Stimulated activated CD8-positive, alpha-beta memory T cell treated with anti-CD3 and anti-CD28 coated beads, Interleukin-2, amount 100 ng/mL, for 1 hour (primary cell): Measurements from ENCODE around the gene GSTO2.

Source experiments
- DNase-seq, 2 donors: peaks; one replicate each; pipeline ENCODE4 v3.0.0-alpha.2; 2020; ENCODE audit warnings: low read depth in 2 of 2

The GSTO2 gene

DNA sequence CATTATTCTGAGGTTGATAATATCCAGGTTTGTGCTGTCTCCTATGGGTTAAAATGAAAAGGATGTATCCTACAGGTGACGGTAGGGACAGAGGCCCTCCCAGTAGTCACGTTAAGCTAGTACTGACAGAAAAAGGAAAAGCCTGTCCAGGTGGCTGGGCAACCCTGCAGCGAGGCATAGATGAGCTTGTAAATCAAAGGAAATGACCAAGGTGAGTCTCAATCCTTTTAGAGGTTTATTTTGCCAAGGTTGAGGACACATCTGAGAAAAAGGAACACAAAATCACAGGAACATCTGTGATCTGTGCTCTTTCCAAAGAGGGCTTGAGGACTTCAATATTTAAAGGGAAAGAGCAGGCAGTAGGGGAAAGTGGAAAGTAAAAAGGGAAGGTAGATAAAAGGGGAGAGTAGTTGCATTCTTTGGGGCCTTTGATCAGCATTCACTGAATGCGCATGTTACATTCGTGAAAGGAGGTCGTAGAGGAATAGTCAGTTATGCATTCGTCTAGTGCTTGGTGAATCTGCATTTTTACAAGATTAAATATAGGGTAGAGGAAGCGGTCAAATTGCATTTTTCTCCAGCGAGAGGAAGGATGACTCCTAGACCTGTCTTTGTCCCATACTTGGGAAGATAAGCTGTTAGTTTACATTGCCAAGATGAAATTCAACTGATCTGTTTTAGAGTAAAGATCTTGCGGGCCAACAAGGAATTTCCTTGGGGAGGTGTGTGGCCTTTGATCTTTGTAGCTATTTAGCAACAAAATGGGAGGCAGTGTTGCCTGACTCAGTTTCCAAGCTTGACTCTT is 15.2 kb upstream of the GSTO2 start:
- DNase-seq: no peak

DNA sequence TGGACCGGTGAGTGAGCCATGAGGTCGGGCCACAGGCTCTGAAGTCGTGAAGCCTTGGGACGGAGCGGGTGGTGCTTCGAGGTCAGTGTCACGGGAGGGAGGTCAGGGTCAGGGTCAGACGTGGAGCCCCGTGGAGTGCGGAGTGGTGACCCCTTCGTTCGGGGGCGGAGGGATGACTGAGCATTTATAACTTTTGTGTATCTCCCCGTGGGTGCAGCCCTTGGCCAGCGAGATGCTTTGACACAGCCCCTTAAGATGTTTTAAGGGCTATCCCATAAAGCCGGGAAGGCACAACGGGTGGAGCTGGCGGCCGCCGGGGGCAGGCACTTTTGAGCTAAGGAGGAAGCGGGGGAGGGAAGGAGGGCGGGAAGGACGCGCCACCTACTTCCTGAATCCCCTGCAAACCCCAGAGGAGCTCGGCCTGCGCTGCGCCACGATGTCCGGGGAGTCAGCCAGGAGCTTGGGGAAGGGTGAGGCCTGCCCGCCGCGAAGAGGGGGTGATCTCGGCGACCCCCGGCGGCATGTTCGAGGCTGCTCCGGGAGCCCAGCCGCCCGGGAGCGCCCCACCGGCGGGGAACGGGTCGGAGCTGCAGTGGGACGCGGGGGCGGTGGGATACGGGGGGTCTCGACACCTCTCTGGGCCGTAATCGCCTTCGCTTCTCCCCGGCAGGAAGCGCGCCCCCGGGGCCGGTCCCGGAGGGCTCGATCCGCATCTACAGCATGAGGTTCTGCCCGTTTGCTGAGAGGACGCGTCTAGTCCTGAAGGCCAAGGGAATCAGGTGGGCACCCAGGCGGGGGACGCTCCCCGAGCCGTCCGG is 14.3 kb upstream of the GSTO2 start, which contains the start of gene GSTO1:
Gene GSTO1, plus strand, starts transcription at position 400 of the 818 bp plus-strand sequence. Its CDS starts 37 bp downstream, at position 437.
- no peak for DNase-seq

DNA sequence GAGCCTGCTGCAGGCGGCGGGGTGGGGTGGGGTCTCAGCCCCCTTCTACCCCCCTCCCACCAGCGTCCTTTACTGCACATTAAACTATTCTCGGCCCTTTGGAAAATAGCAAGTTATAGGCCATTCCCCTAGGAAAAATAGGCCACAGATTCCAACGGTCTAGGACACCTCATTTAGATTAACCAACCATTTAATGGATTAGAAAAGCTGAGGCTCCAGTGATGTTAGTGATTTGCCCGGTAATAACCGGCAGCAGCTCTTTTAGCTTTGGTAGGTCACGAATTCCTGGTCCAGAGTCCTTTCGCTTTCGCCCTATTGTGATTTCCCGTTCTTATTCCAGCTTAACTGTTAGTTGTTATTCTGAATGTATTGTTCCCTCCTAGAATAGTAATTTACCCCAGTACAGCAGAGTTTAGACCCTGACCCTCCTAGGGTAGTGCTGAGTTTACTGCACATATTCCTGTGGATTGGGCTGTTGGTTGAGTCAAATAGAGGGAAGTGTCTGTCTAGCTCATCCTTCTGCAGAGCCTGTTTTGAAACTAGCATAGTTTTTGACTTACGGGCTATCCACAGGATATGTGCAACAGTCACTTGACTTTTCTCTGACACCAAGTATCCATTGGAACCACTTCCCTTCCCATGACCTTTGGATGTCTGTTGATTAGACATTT is 13.5 kb upstream of the GSTO2 start:
- DNase-seq: no peak

DNA sequence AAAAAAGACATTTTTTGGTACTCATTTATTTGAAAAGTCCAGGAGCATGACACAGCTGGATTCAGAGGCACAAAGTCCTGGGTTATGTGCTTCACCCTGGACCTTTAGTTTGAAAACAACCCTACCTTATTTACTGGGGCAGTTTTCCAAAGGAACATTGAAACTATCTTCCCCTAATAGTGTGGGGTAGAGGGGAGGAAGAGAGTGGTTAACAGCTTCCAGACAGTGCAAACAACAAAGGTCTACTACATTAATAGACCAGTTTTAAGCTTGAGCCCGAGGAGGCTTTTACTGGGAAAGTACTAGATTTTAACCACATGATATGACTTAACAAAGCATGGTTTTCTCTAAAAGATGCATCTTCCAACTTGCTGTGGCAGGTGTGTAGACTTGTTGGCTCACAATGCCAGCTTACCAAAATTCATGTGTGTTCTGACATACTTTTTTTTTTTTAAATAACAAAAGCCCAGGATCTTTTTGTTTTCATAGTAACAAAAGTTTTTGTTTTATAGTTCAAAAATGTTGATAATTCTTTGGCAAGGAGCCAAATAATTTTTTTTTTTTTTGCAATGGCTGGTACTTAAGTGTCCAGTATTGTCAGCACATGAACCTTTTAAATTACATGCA is 12.5 kb upstream of the GSTO2 start:
- no peak for DNase-seq

DNA sequence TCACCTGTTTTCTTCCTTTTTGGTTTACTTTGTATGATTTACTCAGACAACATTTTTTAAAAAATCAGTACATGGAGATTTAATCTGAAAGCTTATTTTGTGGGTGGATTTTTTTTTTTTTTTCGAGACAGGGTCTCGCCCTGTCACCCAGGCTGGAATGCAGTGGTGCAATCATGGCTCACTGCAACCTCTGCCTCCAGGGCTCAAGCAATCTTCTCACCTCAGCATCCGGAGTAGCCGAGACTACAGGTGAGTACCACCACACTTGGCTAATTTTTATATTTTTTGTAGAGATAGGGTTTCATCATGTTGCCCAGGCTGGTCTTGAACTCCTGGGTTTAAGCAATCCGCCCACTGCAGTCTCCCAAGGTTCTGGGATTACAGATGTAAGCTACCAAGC is 11.7 kb upstream of the GSTO2 start:
- DNase-seq: no peak

DNA sequence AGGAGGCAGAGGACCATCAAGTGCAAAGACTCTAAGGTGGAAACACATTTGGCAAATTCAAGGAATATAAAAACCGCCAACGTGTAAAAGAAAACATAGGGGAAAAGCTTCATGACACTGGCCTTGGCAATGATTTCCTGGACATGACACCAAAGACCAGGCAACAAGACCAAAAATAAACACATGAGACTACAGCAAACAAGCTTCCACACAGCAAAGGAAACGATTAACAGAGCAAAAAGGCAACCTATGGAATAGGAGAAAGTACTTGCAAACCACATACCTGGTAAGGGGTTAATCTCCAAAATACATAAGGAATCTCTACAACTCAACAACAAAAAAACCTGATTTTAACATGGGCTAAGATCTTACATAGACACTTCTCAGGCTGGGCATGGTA is 10.8 kb upstream of the GSTO2 start:
- no peak for DNase-seq

DNA sequence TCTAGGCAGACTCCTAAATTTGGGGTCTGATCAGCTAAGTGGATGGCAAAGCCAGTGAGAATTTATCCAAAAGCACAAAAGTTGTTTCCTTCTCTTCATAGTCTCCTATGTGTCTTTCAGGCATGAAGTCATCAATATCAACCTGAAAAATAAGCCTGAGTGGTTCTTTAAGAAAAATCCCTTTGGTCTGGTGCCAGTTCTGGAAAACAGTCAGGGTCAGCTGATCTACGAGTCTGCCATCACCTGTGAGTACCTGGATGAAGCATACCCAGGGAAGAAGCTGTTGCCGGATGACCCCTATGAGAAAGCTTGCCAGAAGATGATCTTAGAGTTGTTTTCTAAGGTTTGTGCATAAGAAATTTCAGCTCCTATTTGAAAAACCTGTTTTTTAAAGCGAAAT is 9.5 kb upstream of the GSTO2 start:
- no peak for DNase-seq

DNA sequence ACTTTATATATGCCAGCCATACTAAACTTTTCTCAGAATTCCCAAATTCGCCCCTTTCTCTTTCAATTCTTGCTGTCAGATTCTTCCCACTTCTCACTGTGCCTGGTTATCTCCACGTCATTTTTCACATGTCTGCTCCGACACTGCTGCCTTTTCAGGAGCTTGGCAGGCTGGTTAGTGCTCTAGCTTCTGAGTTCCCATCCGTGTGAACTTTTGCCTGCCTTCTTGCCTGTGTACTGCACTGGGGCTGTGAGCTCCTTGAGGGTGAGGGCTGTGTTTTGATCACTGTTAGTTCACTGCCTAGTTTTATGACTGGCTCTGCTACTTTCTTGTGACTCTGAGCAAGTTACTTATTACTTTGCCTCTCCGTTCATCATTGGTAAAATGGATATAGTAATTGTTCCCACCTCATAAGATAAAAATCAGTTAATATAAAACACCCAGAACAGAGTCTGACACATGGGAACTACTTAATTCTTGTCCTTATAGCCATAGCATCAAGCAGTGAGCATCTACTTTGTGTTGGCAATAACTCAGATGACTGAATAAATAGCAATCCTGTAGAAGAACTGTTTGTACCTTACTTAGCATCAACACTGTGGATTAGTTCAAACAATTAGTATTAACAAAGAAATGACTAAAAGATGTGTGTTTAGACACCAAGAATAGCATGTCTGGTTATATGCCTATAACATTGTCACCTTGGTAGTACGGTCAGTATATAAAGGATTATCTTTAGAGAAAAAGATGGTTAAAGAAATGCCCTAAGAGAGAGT is 8.8 kb upstream of the GSTO2 start:
- no peak for DNase-seq

DNA sequence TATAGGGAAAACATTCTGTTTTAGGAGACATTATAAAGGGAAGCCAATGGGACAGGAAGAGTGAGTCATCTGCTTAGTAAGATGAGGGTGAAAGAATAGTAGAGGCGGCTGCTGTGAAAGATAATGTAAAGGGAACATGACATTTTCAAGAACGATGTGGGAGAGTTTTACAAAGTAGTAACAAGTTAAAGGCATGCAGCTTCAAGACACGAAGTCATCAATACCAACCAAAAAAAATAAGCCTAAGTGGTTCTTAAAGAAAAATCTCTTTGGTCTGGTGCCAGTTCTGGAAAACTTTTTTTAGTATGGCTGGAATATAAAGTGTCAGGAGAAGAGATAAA is 8.2 kb upstream of the GSTO2 start:
- no peak for DNase-seq

DNA sequence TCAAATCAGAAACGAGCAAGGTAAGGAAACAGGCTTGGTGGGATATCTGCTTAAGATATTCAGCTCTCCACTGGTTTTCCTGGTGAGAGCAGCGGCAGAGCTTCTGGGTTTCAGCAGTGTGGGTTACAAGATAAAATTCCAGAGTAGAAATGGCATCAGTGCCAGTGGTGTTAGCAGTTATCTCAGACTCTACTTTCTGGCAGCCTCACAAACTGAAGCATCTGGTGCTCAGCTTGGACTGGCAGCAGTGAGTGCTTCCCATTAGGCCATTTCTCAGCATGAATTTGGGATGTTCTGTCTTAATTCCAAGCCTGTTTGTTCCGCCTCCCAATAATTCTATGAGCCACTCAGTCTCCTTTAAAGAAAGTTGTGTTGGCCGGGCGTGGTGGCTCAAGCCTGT is 6.9 kb upstream of the GSTO2 start:
- no peak for DNase-seq

DNA sequence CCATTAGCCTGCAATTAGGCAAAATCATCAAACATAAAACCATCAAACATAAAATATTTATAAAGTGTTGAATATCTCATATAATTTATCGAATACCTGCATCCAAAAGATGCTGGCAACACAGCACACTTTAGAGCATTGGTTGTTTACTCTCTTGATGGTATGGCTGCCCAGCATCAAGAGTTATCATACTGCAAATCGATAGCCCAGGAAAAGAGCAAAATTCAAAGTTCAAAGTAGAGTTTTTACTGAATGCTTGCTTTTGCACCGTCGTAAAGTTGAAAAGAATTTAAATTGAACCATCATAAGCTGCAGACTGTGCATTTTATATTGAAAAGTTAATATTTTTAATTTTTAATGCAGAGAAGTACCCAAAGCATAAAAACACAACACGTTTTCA is 4.2 kb upstream of the GSTO2 start:
- DNase-seq: no peak

DNA sequence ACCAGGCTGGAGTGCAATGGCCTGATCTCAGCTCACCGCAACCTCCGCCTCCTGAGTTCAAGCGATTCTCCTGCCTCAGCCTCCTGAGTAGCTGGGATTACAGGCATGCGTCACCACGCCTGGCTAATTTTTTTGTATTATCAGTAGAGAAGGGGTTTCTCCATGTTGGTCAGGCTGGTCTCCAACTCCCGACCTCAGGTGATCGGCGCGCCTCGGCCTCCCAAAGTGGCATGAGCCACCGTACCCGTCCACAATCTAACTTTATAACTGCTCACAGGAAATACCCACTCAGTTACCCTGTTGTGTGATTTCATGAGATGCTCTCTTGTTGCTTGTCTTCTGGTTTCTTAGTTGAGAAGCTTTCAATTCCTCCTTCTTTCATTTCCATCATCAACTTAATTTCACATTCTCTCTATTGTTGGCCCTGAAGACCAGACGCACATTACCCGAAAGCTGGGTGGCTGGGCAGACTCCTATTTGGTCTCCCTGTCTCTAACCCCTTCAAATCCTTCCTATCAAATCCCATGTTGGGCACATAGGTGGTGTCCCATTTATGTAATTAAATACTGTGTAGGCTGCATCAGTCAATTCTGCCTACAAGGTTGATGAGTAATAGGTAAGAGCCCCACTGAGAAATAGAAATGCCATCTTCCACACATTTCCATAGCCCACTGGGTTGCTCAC is 1.1 kb upstream of the GSTO2 start:
- no peak for DNase-seq

DNA sequence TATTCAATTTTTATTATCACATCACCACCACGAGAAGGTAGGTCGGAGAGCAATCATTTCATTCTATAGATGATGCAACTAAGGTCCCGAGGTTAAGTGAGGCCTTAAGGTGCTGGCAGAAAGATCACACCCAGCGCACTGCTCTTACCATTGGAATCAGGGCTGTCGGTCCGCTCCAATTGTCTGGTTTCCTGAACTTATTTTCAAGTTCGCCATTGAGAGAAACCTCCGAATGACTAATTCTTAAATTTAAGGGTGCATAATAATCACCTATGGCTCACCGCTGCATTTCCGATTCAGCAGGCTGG is 625 bp upstream of the GSTO2 start:
- no peak for DNase-seq

DNA sequence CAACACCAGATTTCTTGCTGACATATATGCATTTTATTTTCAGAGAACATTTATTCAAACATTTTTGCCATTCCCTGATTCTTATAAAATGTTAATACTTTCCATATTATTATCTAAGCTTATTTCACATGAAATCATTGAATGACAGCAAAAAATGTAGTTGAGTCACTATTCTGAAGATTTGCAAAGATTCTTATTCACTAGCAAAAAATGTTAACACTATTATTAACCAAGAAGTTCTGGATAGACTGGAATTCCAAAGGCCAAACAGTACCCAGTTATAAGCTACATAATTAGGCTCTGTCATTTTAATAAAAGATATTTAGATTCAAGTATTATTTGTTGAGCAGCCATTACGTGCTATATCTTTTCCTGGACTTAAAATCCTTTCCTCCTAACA is 4.3 kb downstream of the GSTO2 start:
- DNase-seq: no peak

DNA sequence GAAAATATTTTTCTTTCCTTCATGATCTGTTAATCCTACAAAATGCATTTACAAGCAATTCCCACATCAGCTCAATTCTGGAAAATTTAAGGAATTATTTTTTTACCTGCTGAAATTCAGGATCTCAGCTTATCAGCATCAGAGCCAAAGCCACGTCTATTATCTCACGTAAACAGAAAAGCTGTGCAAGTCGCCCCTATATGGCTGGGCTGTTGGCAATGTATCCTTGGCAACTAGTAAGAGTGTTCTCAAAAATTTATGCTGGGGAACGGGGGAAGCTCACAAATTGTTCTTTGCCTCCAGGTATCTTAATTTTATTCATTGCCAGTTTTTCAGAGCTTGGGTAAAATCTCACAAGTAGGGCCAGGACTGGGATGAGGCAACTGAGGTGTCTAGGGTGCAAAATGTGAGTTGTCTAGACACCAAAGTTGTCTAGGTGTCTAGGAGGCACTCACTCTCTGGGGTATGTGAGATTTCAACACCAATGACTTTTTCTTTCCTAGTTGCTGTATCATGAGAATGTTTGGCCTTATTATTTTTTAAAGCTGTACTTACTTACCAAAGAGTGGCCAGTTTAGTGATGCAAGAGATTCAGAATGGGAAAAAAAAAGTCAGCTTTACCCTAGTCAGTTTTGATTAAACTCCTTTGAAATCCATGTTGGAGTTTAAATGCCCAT is 5.1 kb downstream of the GSTO2 start:
- DNase-seq: no peak

DNA sequence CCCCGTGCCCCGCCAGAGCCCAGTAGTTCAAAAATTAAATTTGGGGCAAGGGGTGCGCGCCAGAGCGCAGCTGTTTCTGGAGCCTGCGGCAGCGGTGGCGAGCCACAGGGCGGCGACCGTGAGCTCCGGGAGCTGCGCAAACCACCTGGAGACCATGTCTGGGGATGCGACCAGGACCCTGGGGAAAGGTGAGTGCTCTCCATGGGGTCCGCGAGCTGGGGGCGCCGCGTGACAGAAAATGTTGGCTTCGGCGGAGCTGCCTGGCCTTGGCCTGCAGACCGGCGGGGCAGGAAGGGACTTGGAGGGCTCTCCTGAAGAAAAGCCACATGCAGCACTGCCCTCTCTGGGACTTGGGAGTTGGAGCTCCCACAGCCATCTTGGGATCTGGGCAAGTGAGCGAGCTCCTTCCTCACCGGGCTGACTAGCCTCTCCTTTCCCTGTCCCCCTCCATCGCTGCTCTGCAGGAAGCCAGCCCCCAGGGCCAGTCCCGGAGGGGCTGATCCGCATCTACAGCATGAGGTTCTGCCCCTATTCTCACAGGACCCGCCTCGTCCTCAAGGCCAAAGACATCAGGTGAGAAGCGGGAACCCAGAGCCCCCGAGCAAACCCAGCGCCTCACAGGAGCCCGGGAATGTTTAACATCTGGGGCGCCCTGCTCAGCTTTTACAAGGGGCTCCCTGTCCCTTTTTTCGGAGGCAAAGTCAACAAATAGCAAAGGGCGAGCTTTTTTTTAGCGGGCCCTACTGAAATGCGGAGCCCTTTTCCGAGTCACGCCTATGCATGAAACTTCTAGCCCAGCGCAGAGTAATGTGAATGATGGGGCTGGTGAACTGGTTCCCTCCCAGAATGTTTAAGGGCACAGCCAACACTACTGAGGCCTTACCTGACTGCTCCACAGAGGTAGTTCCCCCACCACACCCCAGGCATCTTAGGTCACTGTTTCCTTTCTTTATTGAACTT is 6.1 kb downstream of the GSTO2 start:
- DNase-seq: no peak

DNA sequence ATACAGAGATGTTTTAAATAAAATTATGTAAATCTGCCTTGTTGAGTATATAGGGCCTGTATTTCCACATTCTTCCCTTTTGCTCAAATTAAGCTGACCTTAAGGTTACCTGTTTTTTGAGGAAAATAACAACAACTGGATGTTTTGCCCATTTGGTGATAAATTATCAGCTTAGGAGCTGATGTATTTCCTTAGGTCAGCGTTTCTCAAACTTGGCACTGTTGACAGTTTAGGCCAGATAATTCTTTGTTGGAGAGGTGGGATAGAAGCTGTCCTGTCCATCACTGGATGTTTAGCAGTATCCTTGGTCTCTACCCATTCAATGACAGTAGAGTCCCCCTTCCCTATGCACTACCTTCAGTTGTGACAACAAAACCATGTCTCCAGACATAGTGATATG is 7.2 kb downstream of the GSTO2 start:
- DNase-seq: no peak

DNA sequence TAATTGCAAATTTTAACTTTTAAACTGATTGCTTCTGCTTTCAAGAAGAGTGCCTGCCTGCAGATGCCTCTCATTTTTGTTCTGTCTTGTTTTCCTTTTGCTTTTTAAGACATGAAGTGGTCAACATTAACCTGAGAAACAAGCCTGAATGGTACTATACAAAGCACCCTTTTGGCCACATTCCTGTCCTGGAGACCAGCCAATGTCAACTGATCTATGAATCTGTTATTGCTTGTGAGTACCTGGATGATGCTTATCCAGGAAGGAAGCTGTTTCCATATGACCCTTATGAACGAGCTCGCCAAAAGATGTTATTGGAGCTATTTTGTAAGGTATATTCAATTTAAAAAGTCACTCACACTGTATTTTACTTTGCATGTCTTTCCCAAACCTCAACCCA is 8.8 kb downstream of the GSTO2 start:
- DNase-seq: no peak

DNA sequence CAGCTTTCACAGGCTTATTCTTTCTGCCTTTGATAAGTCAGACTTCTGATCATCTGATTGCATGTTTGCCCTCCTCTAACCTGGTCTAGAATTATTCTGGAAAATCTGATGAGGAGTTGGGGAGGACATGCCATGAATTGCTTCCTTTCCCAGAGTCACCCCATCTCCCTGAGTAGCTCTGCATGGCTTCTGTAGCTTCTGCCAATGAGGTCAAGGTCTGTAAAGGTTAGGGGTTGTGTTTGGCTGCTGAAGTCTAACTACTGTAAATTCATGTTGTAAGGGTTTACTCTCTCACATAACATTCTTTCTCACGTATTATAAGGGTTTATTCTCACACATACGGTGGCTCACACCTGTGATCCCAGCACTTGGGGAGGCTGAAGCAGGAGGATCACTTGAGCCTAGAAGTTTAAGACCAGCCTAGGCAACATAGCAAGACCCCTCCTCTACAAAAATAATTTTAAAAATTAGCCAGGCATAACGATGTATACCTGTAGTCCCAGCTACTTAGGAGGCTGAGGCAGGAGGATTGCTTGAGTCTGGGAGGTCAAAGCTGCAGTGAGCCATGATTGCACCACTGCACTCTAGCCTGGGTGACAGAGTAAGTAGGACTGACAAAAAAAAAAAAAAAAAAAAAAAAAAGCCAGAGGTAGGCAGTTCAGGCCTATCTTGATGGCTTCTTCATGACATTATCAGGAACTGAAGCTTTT is 10.7 kb downstream of the GSTO2 start:
- DNase-seq: no peak
